Ovary (tissue), 9 donors: ENCODE results near the gene MYO9A. TPM values are rescaled to one million over a fixed set of nuclear protein-coding genes. Genes with fewer than 3 reads are reported as not detected.

ENCODE experiments used
- DNase-seq, 5 donors: peaks; one replicate each; pipeline ENCODE4 v3.0.0-alpha.2; 2019 to 2020
- H3K27ac ChIP-seq, 2 donors: fragments of 200-600 bp; one replicate each; pipeline versions ENCODE4 v1.5.1 to v1.8.0; 2019 to 2022
- H3K27me3 ChIP-seq: fragments of 200-600 bp; one replicate; pipeline ENCODE4 v1.8.0; 2022
- H3K36me3 ChIP-seq: fragments of 200-600 bp; sonication (generic); one replicate; pipeline ENCODE4 v1.5.1; 2019
- H3K4me1 ChIP-seq: one replicate; pipeline ENCODE4 v1.8.1; 2013; ENCODE audit warnings: mild to moderate bottlenecking, moderate library complexity; ENCODE audit not compliant: insufficient read depth
- H3K4me3 ChIP-seq: fragments of 200-600 bp; sonication (generic); one replicate; pipeline ENCODE4 v1.5.1; 2017
- H3K9me3 ChIP-seq, 2 donors: fragments of 200-600 bp in 1 of 2; sonication (generic) in 1 of 2; one replicate each; pipeline versions ENCODE4 v1.5.1 to v1.8.1; 2013 to 2019; ENCODE audit warnings: mild to moderate bottlenecking in 1 of 2, moderate library complexity in 1 of 2
- EP300 ChIP-seq: sonication (generic); formaldehyde crosslinking; IDR thresholded peaks from one replicate; pipeline ENCODE4 v1.6.1; 2017; ENCODE audit warnings: antibody characterized with exemption
- POLR2A ChIP-seq: fragments of 450-650 bp; IDR thresholded peaks from one replicate; pipeline ENCODE4 v1.6.1; 2017; ENCODE audit warnings: antibody characterized with exemption, mild to moderate bottlenecking, moderate library complexity
- WGBS, 3 donors: extraction: QIAGEN DNeasy Blood & Tissue Kit in 1 of 3; methylation state at CpG; one replicate each; pipeline versions ENCODE4 v1.1.5 to v1.1.7; 2013 to 2017; 5-methylcytosine and 5-hydroxymethylcytosine counted together
- intact Hi-C, 4 donors: fragments of 100-400 bp; cut with DNase I; formaldehyde crosslinking; loops; one replicate each; pipeline versions ENCODE4 v1.11.0 to v1.15.1; 2022 to 2023
- polyA plus RNA-seq, 2 donors: library from polyadenylated mRNA; stranded (reverse); fragments of 200-250 nt in 1 of 2; fragments of 350-450 nt in 1 of 2; fragmentation: Illumina TruSeq in 1 of 2; extraction: RNeasy Lipid Tissue Mini Kit (QIAGEN cat#74804) in 1 of 2; gene quantifications; one replicate each; pipeline ENCODE4 v1.2.3, GENCODE V29; 2013 to 2014
- total RNA-seq, 7 donors: library from RNA; depleted of rRNA in 2 of 7; stranded (reverse); fragments of >200 nt in 2 of 7; fragmentation: NEBNext Ultra II Directional in 3 of 7; extraction: Animal tissue kit (Norgen Biotek cat#: 25700) in 3 of 7; gene quantifications; one replicate each; pipeline versions ENCODE4 v1.1.0 to v1.2.4, GENCODE V29; 2016 to 2023
- TF ChIP-seq, protein P1 (sequence below), 3 donors: fragments of 450-650 bp in 2 of 3; fragments of 200-600 bp in 1 of 3; IDR thresholded peaks; one replicate each; pipeline versions ENCODE4 v1.5.1 to v1.8.0; 2016 to 2022; ENCODE audit warnings: antibody characterized with exemption in 3 of 3, mild to moderate bottlenecking in 1 of 3
- donor health status: DM: no; HTN: no; CAD: no; lungs with moderate emphysema.
- donor health status: DM: no; HTN: no; CAD: no.
- donor health status: Bipolar disorder and iron deficiency.
- donor health status: DM: yes; HTN: yes; CAD: no.
- donor health status: DM: no; HTN: no; CAD: no.
- donor health status: DM: yes; HTN: yes; CAD: no.

The MYO9A gene
- total and polyA plus RNA-seq, 9 donors: 8.1 to 71.6 (median 57.2) TPM

DNA sequence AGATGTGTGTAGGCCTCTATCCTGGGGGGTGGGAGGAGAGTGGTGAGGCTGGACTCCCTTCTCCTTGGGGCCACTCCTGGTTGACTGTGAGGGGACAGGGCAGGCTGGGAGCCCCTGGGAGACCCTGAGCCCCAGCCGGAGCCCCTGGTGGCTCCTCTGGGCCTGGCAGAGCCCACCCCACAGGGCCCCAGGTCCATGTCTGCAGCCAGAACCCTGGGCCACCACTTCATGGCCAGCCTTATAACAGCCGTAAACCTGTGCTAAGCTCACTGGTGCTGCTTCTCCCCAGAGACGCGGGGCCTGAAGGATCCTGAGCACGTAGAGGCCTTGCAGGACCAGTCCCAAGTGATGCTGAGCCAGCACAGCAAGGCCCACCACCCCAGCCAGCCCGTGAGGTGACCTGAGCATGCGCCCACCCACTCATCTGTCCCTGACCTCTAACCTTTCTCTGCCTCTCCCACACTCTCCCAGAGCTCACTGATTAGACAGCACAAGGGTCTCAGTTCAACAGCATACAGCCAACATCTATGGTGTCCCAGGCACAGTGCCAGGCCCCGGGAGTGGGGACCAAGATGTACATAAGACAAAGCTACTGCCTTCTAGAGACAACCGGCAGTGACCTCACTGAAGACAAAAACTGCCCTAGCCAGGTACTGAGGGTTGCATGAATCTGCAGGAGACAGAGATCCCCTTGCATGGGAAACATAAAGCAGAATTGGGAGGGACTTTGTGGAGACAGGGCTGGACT, 304.1 kb downstream of the MYO9A start:
- Histone ChIP-seq H3K4me1 (no peaks in the 10 kb centered on the region), H3K27ac (no peak overlapping the region), H3K36me3 (no peaks in the 10 kb centered on the region), H3K4me3 (no peak overlapping the region), H3K27me3 (no peaks in the 10 kb centered on the region), H3K9me3 (no peaks in the 10 kb centered on the region)
- TF ChIP-seq POLR2A: no peak
- TF ChIP-seq, protein P1, sequence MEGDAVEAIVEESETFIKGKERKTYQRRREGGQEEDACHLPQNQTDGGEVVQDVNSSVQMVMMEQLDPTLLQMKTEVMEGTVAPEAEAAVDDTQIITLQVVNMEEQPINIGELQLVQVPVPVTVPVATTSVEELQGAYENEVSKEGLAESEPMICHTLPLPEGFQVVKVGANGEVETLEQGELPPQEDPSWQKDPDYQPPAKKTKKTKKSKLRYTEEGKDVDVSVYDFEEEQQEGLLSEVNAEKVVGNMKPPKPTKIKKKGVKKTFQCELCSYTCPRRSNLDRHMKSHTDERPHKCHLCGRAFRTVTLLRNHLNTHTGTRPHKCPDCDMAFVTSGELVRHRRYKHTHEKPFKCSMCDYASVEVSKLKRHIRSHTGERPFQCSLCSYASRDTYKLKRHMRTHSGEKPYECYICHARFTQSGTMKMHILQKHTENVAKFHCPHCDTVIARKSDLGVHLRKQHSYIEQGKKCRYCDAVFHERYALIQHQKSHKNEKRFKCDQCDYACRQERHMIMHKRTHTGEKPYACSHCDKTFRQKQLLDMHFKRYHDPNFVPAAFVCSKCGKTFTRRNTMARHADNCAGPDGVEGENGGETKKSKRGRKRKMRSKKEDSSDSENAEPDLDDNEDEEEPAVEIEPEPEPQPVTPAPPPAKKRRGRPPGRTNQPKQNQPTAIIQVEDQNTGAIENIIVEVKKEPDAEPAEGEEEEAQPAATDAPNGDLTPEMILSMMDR (IDR thresholded peaks at IDR 0.05): no peak
- TF ChIP-seq EP300: no peak
- intact Hi-C loops: no loop called here
- WGBS, 3 donors: 65 to 78% (median 66%) methylated on average over 9 of the region's 9 CpGs
- DNase-seq: no peak

DNA sequence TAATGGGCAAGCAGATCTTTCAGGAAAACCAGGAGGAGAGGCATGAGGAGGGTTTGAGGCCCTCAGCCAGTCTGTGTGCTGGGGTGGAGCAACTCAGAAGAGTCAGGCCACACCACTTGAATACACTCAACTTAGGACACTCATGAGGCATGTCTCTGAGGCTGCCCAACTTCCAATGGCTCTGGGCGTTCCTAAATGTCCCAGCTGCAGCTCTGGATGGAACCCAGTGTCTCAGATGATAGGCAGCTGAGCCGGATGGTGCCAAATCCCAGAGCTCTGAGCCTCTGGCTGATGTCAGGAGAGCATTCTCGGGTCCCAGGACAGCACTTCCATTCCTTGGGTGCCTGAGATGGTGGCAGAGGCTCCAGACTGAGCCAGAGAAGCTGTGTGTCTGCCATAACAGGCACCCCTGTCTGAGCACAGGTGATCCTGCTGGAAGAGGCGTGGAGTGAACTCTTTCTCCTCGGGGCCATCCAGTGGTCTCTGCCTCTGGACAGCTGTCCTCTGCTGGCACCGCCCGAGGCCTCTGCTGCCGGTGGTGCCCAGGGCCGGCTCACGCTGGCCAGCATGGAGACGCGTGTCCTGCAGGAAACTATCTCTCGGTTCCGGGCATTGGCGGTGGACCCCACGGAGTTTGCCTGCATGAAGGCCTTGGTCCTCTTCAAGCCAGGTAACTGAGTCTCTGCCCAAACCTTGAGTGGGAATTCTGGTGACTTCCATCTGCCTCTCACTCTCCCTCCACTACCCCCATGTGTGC, 304.8 kb downstream of the MYO9A start:
- TF ChIP-seq, protein P1 (IDR thresholded peaks at IDR 0.05): no peak
- no peak for TF ChIP-seq EP300
- no peak for TF ChIP-seq POLR2A
- Histone ChIP-seq H3K4me1 (no peaks in the 10 kb centered on the region), H3K27me3 (no peaks in the 10 kb centered on the region), H3K27ac (no peak overlapping the region), H3K36me3 (no peaks in the 10 kb centered on the region), H3K9me3 (no peaks in the 10 kb centered on the region), H3K4me3 (no peak overlapping the region)
- DNase-seq: no peak
- 92 to 95% (median 93%) methylated on average over 16 of the region's 16 CpGs for WGBS, 3 donors
- intact Hi-C loops: no loop called here

DNA sequence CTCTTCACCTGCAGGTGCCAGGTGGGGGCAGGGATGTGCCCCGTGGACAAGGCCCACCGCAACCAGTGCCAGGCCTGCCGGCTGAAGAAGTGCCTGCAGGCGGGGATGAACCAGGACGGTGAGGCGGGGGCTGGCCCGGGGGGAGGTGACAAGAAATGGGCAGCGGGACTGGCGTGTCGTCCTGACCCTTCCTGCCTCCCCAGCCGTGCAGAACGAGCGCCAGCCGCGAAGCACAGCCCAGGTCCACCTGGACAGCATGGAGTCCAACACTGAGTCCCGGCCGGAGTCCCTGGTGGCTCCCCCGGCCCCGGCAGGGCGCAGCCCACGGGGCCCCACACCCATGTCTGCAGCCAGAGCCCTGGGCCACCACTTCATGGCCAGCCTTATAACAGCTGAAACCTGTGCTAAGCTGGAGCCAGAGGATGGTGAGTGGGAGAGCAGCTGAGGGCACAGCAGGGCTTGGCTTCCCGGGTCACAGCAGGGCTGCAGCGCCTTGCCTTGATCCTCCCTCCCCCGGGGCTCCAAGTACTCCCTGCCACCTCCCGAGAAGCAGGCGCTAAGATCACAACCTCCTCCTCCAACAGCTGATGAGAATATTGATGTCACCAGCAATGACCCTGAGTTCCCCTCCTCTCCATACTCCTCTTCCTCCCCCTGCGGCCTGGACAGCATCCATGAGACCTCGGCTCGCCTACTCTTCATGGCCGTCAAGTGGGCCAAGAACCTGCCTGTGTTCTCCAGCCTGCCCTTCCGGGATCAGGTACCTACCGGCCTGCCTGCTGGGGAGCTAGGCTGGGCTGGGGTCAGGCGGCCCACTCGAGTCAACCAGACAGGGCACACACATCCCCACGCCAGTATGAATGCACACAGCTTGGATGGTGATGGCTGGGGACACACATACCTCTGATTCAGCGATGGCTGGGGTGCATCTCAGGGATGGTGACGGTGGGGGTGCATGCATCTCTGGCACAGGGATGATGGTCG, 305.9 kb downstream of the MYO9A start:
- no peak for TF ChIP-seq POLR2A
- no peak for TF ChIP-seq EP300
- TF ChIP-seq, protein P1 (IDR thresholded peaks at IDR 0.05): no peak
- intact Hi-C loops: no loop called here
- Histone ChIP-seq H3K4me1 (no peaks in the 10 kb centered on the region), H3K9me3 (no peaks in the 10 kb centered on the region), H3K4me3 (no peak overlapping the region), H3K27me3 (no peaks in the 10 kb centered on the region), H3K27ac (no peak overlapping the region), H3K36me3 (no peaks in the 10 kb centered on the region)
- 81 to 84% (median 82%) methylated on average over 24 to 38 of the region's 38 CpGs for whole genome bisulfite sequencing, 3 donors
- no peak for DNase-seq
